ENCODE data around the gene ZNF398.

DNA sequence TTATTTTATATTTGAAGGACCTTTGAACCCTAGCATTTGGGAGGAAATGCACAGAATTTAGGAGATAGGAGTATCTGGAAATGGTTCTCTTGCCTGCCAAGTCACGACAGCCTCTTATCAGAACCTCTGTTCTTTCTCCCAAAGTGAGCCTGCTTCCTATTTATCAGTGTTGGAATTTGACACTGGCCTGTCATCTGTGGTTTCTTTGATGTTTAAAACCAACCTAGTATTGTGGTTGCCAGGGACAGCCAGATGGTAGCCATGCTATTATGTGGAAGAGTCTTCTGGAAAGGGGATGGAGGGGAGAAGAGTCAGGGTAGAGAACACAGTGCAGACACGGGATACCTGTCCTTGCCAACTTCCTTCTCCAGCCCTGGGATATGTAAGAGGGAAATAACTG, 69.1 kb downstream of the ZNF398 start:
- TF ChIP-seq, protein P1, sequence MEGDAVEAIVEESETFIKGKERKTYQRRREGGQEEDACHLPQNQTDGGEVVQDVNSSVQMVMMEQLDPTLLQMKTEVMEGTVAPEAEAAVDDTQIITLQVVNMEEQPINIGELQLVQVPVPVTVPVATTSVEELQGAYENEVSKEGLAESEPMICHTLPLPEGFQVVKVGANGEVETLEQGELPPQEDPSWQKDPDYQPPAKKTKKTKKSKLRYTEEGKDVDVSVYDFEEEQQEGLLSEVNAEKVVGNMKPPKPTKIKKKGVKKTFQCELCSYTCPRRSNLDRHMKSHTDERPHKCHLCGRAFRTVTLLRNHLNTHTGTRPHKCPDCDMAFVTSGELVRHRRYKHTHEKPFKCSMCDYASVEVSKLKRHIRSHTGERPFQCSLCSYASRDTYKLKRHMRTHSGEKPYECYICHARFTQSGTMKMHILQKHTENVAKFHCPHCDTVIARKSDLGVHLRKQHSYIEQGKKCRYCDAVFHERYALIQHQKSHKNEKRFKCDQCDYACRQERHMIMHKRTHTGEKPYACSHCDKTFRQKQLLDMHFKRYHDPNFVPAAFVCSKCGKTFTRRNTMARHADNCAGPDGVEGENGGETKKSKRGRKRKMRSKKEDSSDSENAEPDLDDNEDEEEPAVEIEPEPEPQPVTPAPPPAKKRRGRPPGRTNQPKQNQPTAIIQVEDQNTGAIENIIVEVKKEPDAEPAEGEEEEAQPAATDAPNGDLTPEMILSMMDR (IDR thresholded peaks at IDR 0.05) = no peak
- TF ChIP-seq EZH2 (IDR thresholded peaks at IDR 0.05) = no peak
- no peak for TF ChIP-seq EZH2phosphoT487 (IDR thresholded peaks at IDR 0.05)
